KMS-11 (cell line): Measurements from ENCODE around the gene CTTNBP2.

ENCODE experiments used
- H2AFZ ChIP-seq: fragments of 200-600 bp; sonication (generic); 2 replicates; pipeline ENCODE4 v1.6.1; 2016; ENCODE audit warnings: antibody characterized with exemption, mixed run types, low read depth
- H3K27ac ChIP-seq: fragments of 200-600 bp; sonication (generic); 2 replicates; pipeline ENCODE4 v1.6.1; 2016; ENCODE audit warnings: mild to moderate bottlenecking, mixed run types
- H3K27me3 ChIP-seq: fragments of 200-600 bp; sonication (generic); 2 replicates; pipeline ENCODE4 v1.6.1; 2017; ENCODE audit warnings: mild to moderate bottlenecking, low read depth, mixed run types, moderate library complexity; ENCODE audit not compliant: insufficient read depth
- H3K36me3 ChIP-seq: fragments of 200-600 bp; sonication (generic); 2 replicates; pipeline ENCODE4 v1.6.1; 2017; ENCODE audit warnings: mild to moderate bottlenecking, mixed run types; ENCODE audit not compliant: insufficient read depth
- H3K4me1 ChIP-seq: fragments of 200-600 bp; sonication (generic); 2 replicates; pipeline ENCODE4 v1.6.1; 2016; ENCODE audit warnings: mild to moderate bottlenecking, low read depth, mixed run types; ENCODE audit not compliant: poor library complexity, severe bottlenecking
- H3K4me2 ChIP-seq: fragments of 200-600 bp; sonication (generic); 2 replicates; pipeline ENCODE4 v1.7.0; 2016; ENCODE audit warnings: mild to moderate bottlenecking, mixed run types
- H3K4me3 ChIP-seq: fragments of 200-600 bp; sonication (generic); IDR thresholded peaks from 2 replicates; pipeline ENCODE4 v1.6.1; 2017; ENCODE audit warnings: low read depth, low read length, mixed read lengths; ENCODE audit not compliant: insufficient read depth
- H3K79me2 ChIP-seq: fragments of 200-600 bp; sonication (generic); 2 replicates; pipeline ENCODE4 v1.6.1; 2016; ENCODE audit warnings: low read depth, mixed run types; ENCODE audit not compliant: insufficient read depth
- H3K9ac ChIP-seq: fragments of 200-600 bp; sonication (generic); 2 replicates; pipeline ENCODE4 v1.6.1; 2016; ENCODE audit warnings: mild to moderate bottlenecking, mixed run types
- H4K20me1 ChIP-seq: fragments of 200-600 bp; sonication (generic); 2 replicates; pipeline ENCODE4 v1.6.1; 2016; ENCODE audit warnings: mild to moderate bottlenecking, mixed run types; ENCODE audit not compliant: insufficient read depth
- TF ChIP-seq, protein P1 (sequence below): fragments of 200-600 bp; sonication (generic); conservative IDR thresholded peaks from 2 replicates; pipeline ENCODE4 v1.6.1; 2017; ENCODE audit warnings: low read depth, mild to moderate bottlenecking, antibody characterized with exemption, low read length, moderate library complexity, mixed read lengths

Gene CTTNBP2

DNA sequence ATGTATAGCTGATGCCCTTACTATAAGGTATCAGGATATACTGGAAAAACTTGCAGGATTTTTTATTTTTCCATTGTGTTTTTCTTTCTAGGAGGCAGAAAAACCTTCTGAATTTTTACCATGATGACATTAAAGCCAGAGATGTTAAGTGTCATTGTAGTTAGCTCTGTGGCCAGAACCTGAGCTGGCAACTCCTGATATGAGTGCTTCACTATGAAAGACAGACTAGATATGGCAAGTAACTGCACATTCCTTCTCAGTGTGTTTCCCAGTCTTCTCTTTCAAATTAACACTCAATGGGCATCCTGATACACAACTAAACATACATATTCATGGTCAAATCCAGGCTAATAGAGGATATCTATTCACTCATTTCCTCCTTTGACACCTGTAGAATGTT lies 166.2 kb downstream of the CTTNBP2 start:
- no peak overlapping the region for H3K9ac ChIP-seq
- H3K79me2 ChIP-seq, result no peaks in the 10 kb centered on the region
- H3K27ac ChIP-seq, result no peak overlapping the region
- H3K4me1 ChIP-seq, result peaks cover 6% of the 10 kb centered on the region
- H4K20me1 ChIP-seq, result no peaks in the 10 kb centered on the region
- H3K4me3 ChIP-seq, result no peak overlapping the region
- no peak overlapping the region for H3K4me2 ChIP-seq
- H2AFZ ChIP-seq, result no peak overlapping the region
- TF ChIP-seq, protein P1, sequence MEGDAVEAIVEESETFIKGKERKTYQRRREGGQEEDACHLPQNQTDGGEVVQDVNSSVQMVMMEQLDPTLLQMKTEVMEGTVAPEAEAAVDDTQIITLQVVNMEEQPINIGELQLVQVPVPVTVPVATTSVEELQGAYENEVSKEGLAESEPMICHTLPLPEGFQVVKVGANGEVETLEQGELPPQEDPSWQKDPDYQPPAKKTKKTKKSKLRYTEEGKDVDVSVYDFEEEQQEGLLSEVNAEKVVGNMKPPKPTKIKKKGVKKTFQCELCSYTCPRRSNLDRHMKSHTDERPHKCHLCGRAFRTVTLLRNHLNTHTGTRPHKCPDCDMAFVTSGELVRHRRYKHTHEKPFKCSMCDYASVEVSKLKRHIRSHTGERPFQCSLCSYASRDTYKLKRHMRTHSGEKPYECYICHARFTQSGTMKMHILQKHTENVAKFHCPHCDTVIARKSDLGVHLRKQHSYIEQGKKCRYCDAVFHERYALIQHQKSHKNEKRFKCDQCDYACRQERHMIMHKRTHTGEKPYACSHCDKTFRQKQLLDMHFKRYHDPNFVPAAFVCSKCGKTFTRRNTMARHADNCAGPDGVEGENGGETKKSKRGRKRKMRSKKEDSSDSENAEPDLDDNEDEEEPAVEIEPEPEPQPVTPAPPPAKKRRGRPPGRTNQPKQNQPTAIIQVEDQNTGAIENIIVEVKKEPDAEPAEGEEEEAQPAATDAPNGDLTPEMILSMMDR, result no peak
- no peaks in the 10 kb centered on the region for H3K36me3 ChIP-seq
- no peaks in the 10 kb centered on the region for H3K27me3 ChIP-seq

DNA sequence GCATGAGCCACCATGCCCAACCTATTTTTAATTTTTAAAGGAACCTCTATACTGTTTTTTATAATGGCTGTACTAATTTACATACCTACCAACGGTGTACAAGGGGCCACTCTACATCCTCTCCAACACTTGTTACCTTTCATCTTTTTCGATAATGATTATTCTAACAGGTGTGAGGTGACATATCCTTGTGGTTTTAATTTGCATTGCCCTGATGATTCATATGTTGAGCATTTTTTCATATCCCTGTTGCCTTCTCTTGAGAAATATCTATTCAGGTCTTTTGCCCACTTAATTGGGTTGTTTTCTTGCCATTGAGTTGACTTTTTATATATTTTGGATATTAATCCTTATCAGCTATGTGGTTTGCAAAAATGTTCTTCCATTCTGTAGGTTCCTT lies 167.0 kb downstream of the CTTNBP2 start:
- no peak overlapping the region for H3K27ac ChIP-seq
- H3K36me3 ChIP-seq, result no peaks in the 10 kb centered on the region
- no peak overlapping the region for H3K9ac ChIP-seq
- TF ChIP-seq, protein P1, result no peak
- peaks cover 6% of the 10 kb centered on the region for H3K4me1 ChIP-seq
- H3K4me3 ChIP-seq, result no peak overlapping the region
- no peaks in the 10 kb centered on the region for H3K27me3 ChIP-seq
- no peak overlapping the region for H2AFZ ChIP-seq
- no peaks in the 10 kb centered on the region for H4K20me1 ChIP-seq
- H3K4me2 ChIP-seq, result no peak overlapping the region
- H3K79me2 ChIP-seq, result no peaks in the 10 kb centered on the region

DNA sequence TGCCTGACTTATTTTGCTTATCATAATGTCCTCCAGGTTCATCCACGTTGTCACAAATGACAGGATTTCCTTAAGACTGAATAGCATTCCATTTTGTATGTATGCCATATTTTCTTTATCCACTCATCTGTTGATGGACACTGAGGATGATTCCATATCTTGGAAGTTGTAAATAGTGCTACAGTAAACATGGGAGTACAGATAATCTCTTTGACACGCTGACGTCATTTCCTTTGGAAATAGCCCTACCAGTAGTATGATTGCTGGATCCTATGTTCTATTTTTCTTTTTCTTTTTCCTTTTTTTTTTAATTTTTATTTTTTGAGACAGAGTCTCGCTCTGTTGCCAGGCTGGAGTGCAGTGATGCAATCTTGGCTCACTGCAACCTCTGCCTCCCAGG lies 167.6 kb downstream of the CTTNBP2 start:
- TF ChIP-seq, protein P1, result no peak

GRCh38 chr7:117704063-117704462 lies 169.2 kb downstream of the CTTNBP2 start:
- H3K4me2 ChIP-seq, result no peak overlapping the region
- H3K36me3 ChIP-seq, result no peaks in the 10 kb centered on the region
- H2AFZ ChIP-seq, result no peak overlapping the region
- H3K4me3 ChIP-seq, result no peak overlapping the region
- no peaks in the 10 kb centered on the region for H3K79me2 ChIP-seq
- no peaks in the 10 kb centered on the region for H3K27me3 ChIP-seq
- no peaks in the 10 kb centered on the region for H4K20me1 ChIP-seq
- H3K9ac ChIP-seq, result no peak overlapping the region
- TF ChIP-seq, protein P1, result no peak
- H3K4me1 ChIP-seq, result peaks cover 6% of the 10 kb centered on the region
- no peak overlapping the region for H3K27ac ChIP-seq

More for the DNA sequence above, 167.6 kb downstream of the CTTNBP2 start:
- H2AFZ ChIP-seq, result no peak overlapping the region
- no peak overlapping the region for H3K4me3 ChIP-seq
- H3K27me3 ChIP-seq, result no peaks in the 10 kb centered on the region
- H3K27ac ChIP-seq, result no peak overlapping the region
- no peaks in the 10 kb centered on the region for H3K79me2 ChIP-seq
- peaks cover 6% of the 10 kb centered on the region for H3K4me1 ChIP-seq
- H3K4me2 ChIP-seq, result no peak overlapping the region
- no peaks in the 10 kb centered on the region for H4K20me1 ChIP-seq
- H3K36me3 ChIP-seq, result no peaks in the 10 kb centered on the region
- no peak overlapping the region for H3K9ac ChIP-seq

- TF ChIP-seq, protein P1, result no peak
- no peaks in the 10 kb centered on the region for H3K36me3 ChIP-seq
- no peak overlapping the region for H2AFZ ChIP-seq
- H3K4me2 ChIP-seq, result no peak overlapping the region
- no peaks in the 10 kb centered on the region for H3K4me1 ChIP-seq
- no peak overlapping the region for H3K27ac ChIP-seq
- H3K79me2 ChIP-seq, result no peaks in the 10 kb centered on the region
- no peak overlapping the region for H3K9ac ChIP-seq
- no peak overlapping the region for H3K4me3 ChIP-seq
- no peaks in the 10 kb centered on the region for H3K27me3 ChIP-seq
- no peaks in the 10 kb centered on the region for H4K20me1 ChIP-seq
Measured at GRCh38 chr7:117698018-117698417, 175.2 kb downstream of the CTTNBP2 start.
